H1 (cell line): ENCODE data around the gene PIM1.

Experiments used
- CBX5 ChIP-seq: fragments of 300-800, 300-1000 bp; sonication (generic); IDR thresholded peaks from 2 replicates; pipeline ENCODE4 v1.7.1; 2016; ENCODE audit warnings: antibody characterized with exemption, low read length, low read depth
- CREB1 ChIP-seq: IDR thresholded peaks from 2 replicates; pipeline ENCODE4 v1.6.1; 2012; ENCODE audit warnings: inconsistent platforms
- KDM1A ChIP-seq: fragments of 200-600, 300-600 bp; sonication (generic); IDR thresholded peaks from 2 replicates; pipeline ENCODE4 v1.7.1; 2016; ENCODE audit warnings: mild to moderate bottlenecking, low read length, borderline replicate concordance
- NRF1 ChIP-seq: IDR thresholded peaks from 2 replicates; pipeline ENCODE4 v1.6.1; 2011; ENCODE audit warnings: mild to moderate bottlenecking, low read depth, low read length, improper control_type of control experiment
- POLR2AphosphoS5 ChIP-seq: IDR thresholded peaks from 2 replicates; pipeline ENCODE4 v1.6.1; 2011; ENCODE audit warnings: low read depth, low read length
- RFX5 ChIP-seq: IDR thresholded peaks from 2 replicates; pipeline ENCODE4 v1.6.1; 2011; ENCODE audit warnings: low read depth, low read length, improper control_type of control experiment, borderline replicate concordance
- TAF1 ChIP-seq: IDR thresholded peaks from 2 replicates; pipeline ENCODE4 v1.6.1; 2011; ENCODE audit warnings: mild to moderate bottlenecking, low read depth, low read length
- TF ChIP-seq, protein P1 (sequence below), 3 experiments: IDR thresholded peaks; 1 replicate in 2 of 3; 2 replicates in 1 of 3; pipeline versions ENCODE4 v1.5.1 to v1.6.1; 2011; ENCODE audit warnings: low read length in 3 of 3, mild to moderate bottlenecking in 3 of 3, inconsistent platforms in 2 of 3, low read depth in 1 of 3, moderate library complexity in 1 of 3; ENCODE audit not compliant: insufficient read depth in 1 of 3; ENCODE audit errors: control extremely low read depth in 1 of 3

DNA sequence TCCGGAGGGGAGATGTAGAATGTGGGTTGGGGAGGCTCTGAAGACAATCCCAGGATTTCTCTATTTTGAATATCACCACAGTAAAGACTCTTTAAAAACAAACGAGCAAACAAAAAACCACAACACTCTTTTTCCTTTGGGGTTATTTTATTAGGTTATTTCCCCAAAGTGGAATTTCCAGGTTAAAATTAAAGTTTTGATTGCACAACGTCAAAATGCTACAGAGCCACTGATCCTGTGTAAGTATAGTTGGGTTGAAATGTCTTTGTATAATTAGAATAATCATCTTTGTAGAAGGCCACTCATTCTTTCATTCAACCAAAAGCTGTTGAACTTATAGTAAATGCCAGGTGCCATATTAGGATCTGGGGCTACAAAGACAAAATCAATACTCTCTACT lies 19.6 kb upstream of the PIM1 start:
- TF ChIP-seq TAF1: no peak
- TF ChIP-seq, protein P1, sequence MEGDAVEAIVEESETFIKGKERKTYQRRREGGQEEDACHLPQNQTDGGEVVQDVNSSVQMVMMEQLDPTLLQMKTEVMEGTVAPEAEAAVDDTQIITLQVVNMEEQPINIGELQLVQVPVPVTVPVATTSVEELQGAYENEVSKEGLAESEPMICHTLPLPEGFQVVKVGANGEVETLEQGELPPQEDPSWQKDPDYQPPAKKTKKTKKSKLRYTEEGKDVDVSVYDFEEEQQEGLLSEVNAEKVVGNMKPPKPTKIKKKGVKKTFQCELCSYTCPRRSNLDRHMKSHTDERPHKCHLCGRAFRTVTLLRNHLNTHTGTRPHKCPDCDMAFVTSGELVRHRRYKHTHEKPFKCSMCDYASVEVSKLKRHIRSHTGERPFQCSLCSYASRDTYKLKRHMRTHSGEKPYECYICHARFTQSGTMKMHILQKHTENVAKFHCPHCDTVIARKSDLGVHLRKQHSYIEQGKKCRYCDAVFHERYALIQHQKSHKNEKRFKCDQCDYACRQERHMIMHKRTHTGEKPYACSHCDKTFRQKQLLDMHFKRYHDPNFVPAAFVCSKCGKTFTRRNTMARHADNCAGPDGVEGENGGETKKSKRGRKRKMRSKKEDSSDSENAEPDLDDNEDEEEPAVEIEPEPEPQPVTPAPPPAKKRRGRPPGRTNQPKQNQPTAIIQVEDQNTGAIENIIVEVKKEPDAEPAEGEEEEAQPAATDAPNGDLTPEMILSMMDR (IDR thresholded peaks at IDR 0.05; ENCODE audit: control extremely low read depth in 1 of 3, insufficient read depth in 1 of 3, low read depth in 1 of 3, low read length in 3 of 3): no peak
- no peak for TF ChIP-seq POLR2AphosphoS5
- no peak for TF ChIP-seq NRF1
- TF ChIP-seq CREB1: no peak
- TF ChIP-seq RFX5: no peak
- no peak for TF ChIP-seq KDM1A
- TF ChIP-seq CBX5: no peak
